ENCODE results near the gene DMXL1. TPM values are rescaled to one million over a fixed set of nuclear protein-coding genes. Genes with fewer than 3 reads are reported as not detected.

DMXL1 gene
- total RNA-seq, 4 donors from 2014 or later: 38.4 to 157 (median 48.2) TPM

- Histone ChIP-seq H3K4me1 (no peaks in the 10 kb centered on the region), H3K4me3 (no peak overlapping the region), H3K27me3 (no peaks in the 10 kb centered on the region), H3K36me3 (peaks cover 0 to 32% of the 10 kb centered on the region in 2 donors), H3K27ac (no peak overlapping the region), H3K9me3 (no peaks in the 10 kb centered on the region)
- ATAC-seq: no peak
- no peak for TF ChIP-seq POLR2A (IDR thresholded peaks at IDR 0.05)
- no peak for TF ChIP-seq POLR2AphosphoS5 (IDR thresholded peaks at IDR 0.05)
- no peak for TF ChIP-seq EP300 (IDR thresholded peaks at IDR 0.05)
- TF ChIP-seq, protein P1, sequence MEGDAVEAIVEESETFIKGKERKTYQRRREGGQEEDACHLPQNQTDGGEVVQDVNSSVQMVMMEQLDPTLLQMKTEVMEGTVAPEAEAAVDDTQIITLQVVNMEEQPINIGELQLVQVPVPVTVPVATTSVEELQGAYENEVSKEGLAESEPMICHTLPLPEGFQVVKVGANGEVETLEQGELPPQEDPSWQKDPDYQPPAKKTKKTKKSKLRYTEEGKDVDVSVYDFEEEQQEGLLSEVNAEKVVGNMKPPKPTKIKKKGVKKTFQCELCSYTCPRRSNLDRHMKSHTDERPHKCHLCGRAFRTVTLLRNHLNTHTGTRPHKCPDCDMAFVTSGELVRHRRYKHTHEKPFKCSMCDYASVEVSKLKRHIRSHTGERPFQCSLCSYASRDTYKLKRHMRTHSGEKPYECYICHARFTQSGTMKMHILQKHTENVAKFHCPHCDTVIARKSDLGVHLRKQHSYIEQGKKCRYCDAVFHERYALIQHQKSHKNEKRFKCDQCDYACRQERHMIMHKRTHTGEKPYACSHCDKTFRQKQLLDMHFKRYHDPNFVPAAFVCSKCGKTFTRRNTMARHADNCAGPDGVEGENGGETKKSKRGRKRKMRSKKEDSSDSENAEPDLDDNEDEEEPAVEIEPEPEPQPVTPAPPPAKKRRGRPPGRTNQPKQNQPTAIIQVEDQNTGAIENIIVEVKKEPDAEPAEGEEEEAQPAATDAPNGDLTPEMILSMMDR (IDR thresholded peaks at IDR 0.05): no peak
Measured at GRCh38 chr5:119212676-119213075, 141.8 kb downstream of the DMXL1 start.

DNA sequence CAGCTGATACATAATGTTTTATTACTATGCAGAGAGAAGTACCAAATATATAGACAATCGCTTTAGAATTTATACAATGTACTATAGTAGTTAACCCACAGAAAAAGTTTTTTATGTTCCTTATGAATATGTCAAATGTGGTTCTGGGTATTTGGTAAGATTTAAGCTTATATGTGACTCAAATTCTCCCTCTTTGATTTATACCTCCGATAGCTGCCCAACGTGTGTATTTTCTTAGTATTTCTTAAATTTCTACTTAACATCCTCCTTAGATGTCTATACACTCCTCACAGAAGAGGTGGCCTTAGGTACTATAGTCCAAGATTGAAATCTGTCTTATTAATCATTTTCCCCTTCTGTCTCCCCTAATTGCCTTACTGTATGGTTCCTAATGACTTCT, 146.3 kb downstream of the DMXL1 start:
- Histone ChIP-seq H3K4me1 (no peaks in the 10 kb centered on the region), H3K27ac (no peak overlapping the region), H3K27me3 (no peaks in the 10 kb centered on the region), H3K4me3 (no peak overlapping the region), H3K9me3 (no peaks in the 10 kb centered on the region), H3K36me3 (peaks cover 0 to 47% of the 10 kb centered on the region in 2 donors)
- WGBS, 2 donors (ENCODE audit: low coverage in 1 of 2): 95 to 98% methylated on average over 3 of the region's 3 CpGs
- ATAC-seq: no peak
- TF ChIP-seq, protein P1 (IDR thresholded peaks at IDR 0.05): no peak
- no peak for TF ChIP-seq POLR2AphosphoS5 (IDR thresholded peaks at IDR 0.05)
- no peak for TF ChIP-seq POLR2A (IDR thresholded peaks at IDR 0.05)
- TF ChIP-seq EP300 (IDR thresholded peaks at IDR 0.05): no peak

DNA sequence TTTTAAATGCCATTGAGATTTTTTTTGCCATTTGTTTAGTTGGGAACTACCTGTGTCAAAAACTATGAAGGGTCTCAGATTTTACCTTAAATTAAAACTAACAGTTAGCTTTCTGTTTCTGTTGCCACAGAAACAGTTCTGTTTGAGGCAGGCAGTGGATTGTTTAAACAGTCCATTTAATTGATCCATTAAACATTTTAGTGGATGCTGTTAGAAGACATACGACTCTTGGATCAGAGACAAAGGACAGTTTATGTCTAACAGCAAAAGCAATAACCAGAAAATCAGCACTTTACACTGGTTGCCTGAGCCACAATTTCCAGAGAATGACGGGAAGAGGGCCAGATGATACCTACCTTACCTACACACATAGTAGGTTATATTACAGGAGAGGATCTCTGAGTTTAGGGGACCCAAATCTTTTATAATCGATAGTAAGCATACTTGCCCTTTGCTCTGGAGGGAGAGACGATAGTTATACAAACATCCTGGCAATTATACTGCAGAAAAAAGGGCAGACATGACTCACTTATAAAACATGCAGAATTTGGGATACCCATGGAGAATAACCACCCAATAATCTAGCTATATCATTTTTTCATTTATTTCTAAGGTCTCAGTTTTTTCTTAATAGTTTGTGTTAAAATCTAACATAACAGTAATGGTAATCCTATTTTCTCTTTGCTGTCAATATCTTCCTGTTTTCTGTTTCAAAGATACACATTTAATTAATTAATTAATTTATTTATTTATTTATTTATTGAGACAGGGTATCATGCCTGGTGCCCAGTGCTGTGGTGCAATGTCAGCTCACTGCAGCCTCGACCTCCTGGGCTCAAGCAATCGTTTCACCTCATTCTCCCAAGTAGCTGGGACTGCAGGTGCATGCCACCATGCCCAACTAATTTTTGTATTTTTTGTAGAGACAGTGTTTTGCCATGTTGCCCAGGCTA, 148.2 kb downstream of the DMXL1 start:
- no peak overlapping the region for H3K27ac ChIP-seq
- no peaks in the 10 kb centered on the region for H3K27me3 ChIP-seq
- no peaks in the 10 kb centered on the region for H3K9me3 ChIP-seq
- ATAC-seq: no peak
- 48 to 69% methylated on average over 4 to 6 of the region's 6 CpGs for WGBS, 2 donors (ENCODE audit: low coverage in 1 of 2)
- no peak overlapping the region for H3K4me3 ChIP-seq
- peaks cover 0 to 59% of the 10 kb centered on the region in 2 donors for H3K36me3 ChIP-seq
- TF ChIP-seq, protein P1 (IDR thresholded peaks at IDR 0.05): no peak
- H3K4me1 ChIP-seq: no peaks in the 10 kb centered on the region

- peaks cover 0 to 54% of the 10 kb centered on the region in 2 donors for H3K36me3 ChIP-seq
- H3K27me3 ChIP-seq: no peaks in the 10 kb centered on the region
- no peak for ATAC-seq
- H3K4me1 ChIP-seq: no peaks in the 10 kb centered on the region
- H3K4me3 ChIP-seq: no peak overlapping the region
- no peak for TF ChIP-seq EP300 (IDR thresholded peaks at IDR 0.05)
- TF ChIP-seq, protein P1 (IDR thresholded peaks at IDR 0.05): no peak
- no peak for TF ChIP-seq POLR2AphosphoS5 (IDR thresholded peaks at IDR 0.05)
- TF ChIP-seq POLR2A (IDR thresholded peaks at IDR 0.05): no peak
- H3K27ac ChIP-seq: no peak overlapping the region
- no peaks in the 10 kb centered on the region for H3K9me3 ChIP-seq
- WGBS, 2 donors (ENCODE audit: low coverage in 1 of 2): 77 to 88% methylated on average over 1 of the region's 1 CpG
Measured at GRCh38 chr5:119220576-119221197, 149.8 kb downstream of the DMXL1 start.

DNA sequence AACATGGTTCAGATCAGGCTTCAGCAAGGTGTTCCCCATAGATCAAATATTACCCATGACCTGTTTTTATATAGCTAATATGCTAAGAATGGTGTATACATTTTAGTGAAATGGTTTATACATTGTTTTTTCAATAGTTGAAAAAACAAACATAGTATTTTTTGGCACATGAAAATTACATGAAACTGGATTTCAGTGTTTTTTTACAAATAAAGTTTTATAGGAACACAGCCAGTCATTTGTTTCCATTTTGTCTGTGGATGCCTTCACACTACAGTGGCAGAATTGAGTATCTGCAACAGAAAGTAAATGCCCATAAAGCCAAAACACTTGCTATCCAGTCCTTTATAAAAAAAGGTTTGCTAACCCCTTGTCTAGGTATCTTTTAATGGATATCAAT, 150.4 kb downstream of the DMXL1 start:
- Histone ChIP-seq H3K36me3 (peaks cover 0 to 59% of the 10 kb centered on the region in 2 donors), H3K27me3 (no peaks in the 10 kb centered on the region), H3K9me3 (no peaks in the 10 kb centered on the region), H3K27ac (no peak overlapping the region), H3K4me1 (no peaks in the 10 kb centered on the region), H3K4me3 (no peak overlapping the region)
- ATAC-seq: no peak
- no peak for TF ChIP-seq POLR2AphosphoS5 (IDR thresholded peaks at IDR 0.05)
- no peak for TF ChIP-seq POLR2A (IDR thresholded peaks at IDR 0.05)
- no peak for TF ChIP-seq EP300 (IDR thresholded peaks at IDR 0.05)
- TF ChIP-seq, protein P1 (IDR thresholded peaks at IDR 0.05): no peak

Data from gastroesophageal sphincter (tissue), 4 donors.